Measurements from ENCODE around the gene PCNP.
A peak's percentile ranks its signal among the peaks of the same experiment; 100 is the strongest.
"Not testable (repeated sequence)": the region's sequence is repeated elsewhere in the genome, so short reads cannot be mapped to it uniquely, and the experiment has no call there.

PCNP gene, protein sequence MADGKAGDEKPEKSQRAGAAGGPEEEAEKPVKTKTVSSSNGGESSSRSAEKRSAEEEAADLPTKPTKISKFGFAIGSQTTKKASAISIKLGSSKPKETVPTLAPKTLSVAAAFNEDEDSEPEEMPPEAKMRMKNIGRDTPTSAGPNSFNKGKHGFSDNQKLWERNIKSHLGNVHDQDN

DNA sequence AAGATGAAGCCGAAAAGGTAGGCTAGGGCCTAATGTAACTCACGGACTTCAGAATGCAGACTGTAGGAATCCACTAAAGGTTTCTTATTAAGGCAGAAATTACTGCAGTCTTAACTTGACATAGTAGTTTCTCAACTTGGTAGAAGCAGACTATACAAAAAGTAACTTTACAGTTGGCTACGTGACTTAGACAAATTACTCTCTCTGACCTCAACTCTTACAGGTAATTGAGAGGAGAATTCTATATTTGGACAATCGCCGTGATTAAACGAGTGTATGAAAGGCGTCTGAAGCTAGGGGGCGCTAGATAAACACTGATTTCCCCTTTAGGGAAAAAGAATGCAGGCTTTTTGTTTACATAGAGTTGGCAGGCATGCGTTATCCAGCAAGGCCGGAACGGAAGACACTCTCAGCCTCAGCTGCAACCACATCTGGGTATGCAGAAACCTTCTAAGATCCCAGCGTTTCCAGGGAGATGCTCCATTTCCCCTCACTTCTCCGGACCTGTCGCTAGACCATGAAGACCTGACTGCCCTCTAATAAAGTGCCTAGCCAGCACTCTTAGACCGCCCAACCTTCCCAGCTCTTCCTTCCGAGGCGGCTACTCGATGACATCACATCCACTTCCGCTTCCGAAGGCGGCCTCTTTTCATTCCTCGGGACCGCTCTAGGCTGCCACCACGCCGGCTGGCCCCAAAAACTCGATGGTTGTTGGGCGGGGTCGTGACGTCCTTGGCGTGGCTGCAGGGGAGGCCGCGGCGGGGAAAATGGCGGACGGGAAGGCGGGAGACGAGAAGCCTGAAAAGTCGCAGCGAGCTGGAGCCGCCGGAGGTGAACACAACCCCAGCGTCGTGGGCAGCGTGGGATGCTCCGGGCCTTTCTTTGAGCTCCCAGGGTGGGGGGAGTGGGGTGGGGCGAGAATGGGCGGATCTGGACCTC lies at the start of gene PCNP:
Gene PCNP (plus strand): TSS at position 732 of the 939 bp plus-strand sequence. CDS start 36 bp downstream, at position 768.
- DNase-seq = peak; percentile 99

DNA sequence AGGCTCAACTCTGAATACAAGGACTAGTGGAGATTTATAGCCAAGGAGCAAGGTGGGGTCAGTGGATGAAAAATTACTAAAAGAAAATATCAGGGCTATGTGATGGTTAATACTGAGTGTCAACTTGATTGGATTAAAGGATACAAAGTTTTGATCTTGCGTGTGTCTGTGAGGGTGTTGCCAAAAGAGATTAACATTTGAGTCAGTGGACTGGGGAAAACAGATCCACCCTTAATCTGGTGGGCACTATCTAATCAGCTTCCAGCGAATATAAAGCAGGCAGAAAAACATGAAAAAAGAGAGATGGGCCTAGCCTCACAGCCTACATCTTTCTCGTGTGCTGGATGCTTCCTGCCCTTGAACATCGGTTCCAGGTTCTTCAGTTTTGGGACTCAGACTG lies 46.5 kb upstream of the PCNP start:
- no peak for DNase-seq

GRCh38 chr3:101527906-101528305 lies 46.1 kb upstream of the PCNP start:
- no peak for DNase-seq

GRCh38 chr3:101529816-101530685 lies 43.9 kb upstream of the PCNP start:
- DNase-seq = no peak

GRCh38 chr3:101530686-101531047 lies 43.3 kb upstream of the PCNP start:
- DNase-seq = no peak

DNA sequence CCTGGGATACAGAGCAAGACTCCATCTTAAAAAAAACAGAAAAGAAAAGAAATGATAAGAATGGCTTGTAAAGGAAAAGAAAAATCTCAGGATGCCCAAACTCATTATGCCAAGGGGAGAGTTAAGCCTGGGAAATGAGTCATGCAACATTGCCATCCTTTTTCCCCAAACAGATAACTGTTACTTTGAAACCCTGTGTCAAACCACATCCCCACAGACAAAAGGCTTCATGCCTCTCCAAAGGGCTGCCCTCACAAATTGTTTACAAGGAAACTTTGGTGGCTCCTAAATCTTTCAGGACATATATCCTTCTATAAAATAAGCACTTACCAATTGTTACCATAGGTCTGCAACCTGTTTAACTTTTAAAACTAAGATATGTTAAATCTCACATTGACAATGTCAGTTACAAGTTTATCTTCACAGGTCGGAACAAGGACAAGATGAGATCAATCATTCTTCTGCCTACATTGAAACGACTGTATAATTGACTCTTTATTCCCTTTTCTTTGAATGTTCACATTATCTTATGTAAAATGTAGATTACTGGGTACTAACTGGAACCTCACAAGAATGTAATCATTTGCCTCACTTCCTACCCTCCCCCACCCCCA lies 42.4 kb upstream of the PCNP start:
- DNase-seq = no peak

DNA sequence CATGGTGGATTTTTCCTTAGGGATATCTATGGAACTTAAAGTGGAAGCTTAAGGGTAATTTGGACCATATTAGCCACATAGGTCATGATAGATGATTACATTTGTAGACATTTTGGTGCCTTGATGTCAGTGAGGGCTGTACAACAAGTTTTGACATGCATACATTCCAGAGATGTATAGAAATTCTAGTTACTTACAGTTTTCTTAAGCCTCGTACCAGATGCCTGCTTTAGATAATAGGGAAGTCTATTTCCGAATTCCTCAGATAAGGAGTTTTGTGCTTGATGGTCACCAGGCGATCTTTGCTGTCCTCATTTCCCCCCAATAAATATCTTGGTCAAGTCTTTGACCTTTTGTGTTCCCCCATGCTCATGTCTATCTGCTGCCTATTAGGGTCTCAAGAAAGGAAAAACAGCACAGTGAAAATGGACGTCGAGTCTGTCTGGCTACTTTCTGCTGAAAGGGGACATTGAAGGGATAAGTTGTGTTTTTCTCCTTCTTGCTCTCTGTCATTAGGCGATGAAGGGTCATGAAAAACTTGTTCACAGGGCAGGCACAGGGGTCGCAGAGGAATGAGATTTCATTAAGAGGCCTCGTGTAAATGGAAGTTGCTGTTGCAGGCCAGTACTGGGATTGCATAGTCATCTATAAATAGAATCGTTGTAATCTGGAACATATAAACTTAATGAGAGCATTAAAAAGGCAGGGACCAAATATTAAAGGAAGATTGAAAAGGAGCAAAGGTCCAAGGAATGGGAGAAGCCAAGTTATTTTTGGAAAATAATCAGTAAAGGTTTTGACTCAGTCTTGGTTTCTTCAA lies 41.0 kb upstream of the PCNP start:
- no peak for DNase-seq

- no peak for DNase-seq
Measured at GRCh38 chr3:101533603-101533968, 40.4 kb upstream of the PCNP start.

DNA sequence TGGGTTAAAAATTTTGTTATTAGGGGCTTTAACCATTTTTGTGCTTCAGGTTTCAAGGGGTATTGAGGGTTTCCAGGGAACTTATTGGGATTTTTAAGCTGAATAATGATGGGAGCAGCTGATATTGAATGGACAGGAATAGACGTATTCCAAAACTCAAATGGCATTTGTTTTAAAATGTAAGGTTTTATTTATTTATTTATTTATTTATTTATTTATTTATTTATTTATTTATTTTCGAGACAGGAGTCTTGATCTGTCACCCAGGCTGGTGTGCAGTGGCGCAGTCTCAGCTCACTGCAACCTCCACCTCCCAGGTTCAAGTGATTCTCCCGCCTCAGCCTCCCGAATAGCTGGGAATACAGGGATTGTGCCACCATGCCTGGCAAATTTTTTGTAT lies 38.8 kb upstream of the PCNP start:
- no peak for DNase-seq

DNA sequence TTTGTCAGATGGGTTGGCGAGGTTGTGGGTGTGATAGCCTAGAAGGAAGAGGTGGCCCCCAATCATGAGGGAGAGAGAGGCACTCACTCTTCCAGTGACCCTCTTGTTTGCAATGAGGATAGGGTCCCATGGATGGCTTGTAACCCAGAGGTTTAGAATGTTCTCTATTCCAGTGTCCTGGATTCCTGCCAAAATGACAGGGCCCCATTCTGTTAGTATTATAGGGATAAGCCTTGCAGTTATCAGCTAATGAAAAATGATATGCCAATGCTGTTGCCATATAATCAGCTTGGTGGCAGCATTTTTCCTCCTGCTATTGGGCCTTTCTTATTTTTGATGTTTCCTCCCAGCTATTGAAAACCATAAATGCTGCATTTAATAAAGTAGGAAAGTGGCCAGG lies 37.7 kb upstream of the PCNP start:
- DNase-seq = no peak

- not testable (repeated sequence) for DNase-seq
Measured at GRCh38 chr3:101536955-101537354, 37.0 kb upstream of the PCNP start.

GRCh38 chr3:101542957-101543356 lies 31.0 kb upstream of the PCNP start:
- no peak for DNase-seq

- DNase-seq = no peak
Measured at GRCh38 chr3:101544161-101544850, 29.7 kb upstream of the PCNP start.

DNA sequence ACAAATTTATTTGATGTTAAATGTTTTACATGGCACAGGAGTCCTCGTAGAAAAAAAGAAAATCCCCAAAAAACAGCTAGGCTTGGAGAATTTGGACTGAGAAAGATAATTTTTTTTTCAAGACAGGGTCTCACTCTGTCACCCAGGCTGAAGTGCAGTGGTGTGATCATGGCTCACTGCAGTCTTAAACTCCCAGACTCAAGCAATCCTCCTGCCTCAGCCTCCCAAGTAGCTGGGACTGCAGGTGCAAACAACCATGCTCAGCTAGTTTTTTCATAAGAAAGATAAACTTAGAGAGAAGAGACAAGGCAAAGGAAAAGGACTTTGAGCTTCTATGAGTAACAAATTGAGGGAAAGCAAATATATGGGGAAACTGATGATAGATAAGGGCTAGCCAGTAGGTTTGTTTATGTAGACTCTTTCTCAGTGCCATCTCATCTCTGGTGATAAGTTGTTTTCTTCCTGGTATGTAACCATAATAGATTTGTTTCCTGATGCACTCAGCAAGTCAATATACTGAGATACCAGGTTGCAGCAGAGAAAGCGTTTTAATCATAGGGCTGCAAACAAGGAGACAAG lies 25.4 kb upstream of the PCNP start:
- no peak for DNase-seq

GRCh38 chr3:101549473-101549872 lies 24.5 kb upstream of the PCNP start:
- DNase-seq = no peak

GRCh38 chr3:101551359-101552081 lies 22.5 kb upstream of the PCNP start:
- DNase-seq = not testable (repeated sequence)

GRCh38 chr3:101553381-101553780 lies 20.6 kb upstream of the PCNP start:
- not testable (repeated sequence) for DNase-seq

DNA sequence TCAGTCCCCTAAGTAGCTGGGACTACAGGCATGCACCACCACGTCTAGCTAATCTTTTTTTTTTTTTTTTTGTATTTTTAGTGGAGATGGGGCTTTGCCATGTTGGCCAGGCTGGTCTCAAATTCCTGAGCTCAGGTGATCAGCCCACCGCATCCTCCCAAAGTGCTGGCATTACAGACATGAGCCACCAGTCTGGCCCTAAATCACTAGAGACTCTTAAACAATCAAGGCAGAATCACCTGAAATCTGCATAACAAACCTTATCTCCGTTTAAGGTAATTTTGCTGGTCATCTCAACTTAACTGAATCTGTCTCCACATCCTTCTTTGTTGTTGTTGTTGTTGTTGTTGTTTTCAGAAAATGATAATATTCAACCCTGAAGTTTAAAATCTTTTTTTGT lies 17.9 kb upstream of the PCNP start:
- no peak for DNase-seq

GRCh38 chr3:101561630-101562328 lies 12.2 kb upstream of the PCNP start, which contains the start of gene TRMT10C:
Gene TRMT10C, plus strand, starts transcription at chr3:101561868. Its CDS starts 2,914 bp downstream, at chr3:101564782.
- peak; percentile 88 for DNase-seq
